Iris pigment epithelial cell (primary cell): Measurements from ENCODE around the gene NPIPA1.
"Not testable (repeated sequence)": the region's sequence is repeated elsewhere in the genome, so short reads cannot be mapped to it uniquely, and the experiment has no call there.

Source experiments
- DNase-seq: peaks from one replicate; pipeline ENCODE4 v3.0.0-alpha.2; 2011; ENCODE audit warnings: low read depth

The NPIPA1 gene

GRCh38 chr16:14937143-14937542 is at the start of gene NPIPA1:
TSS of gene NPIPA1 (plus strand) at chr16:14937443. CDS start at chr16:14937443, 0 bp downstream.
- not testable (repeated sequence) for DNase-seq

- DNase-seq, result not testable (repeated sequence)
These were observed 45.1 kb upstream of the NPIPA1 start for GRCh38 chr16:14892111-14892510.

GRCh38 chr16:14895382-14895781 is 41.9 kb upstream of the NPIPA1 start:
- not testable (repeated sequence) for DNase-seq

GRCh38 chr16:14896023-14896422 is 41.2 kb upstream of the NPIPA1 start:
- DNase-seq, result not testable (repeated sequence)

- not testable (repeated sequence) for DNase-seq
These were observed 40.1 kb upstream of the NPIPA1 start for GRCh38 chr16:14897006-14897664.

GRCh38 chr16:14898162-14898561 is 39.1 kb upstream of the NPIPA1 start:
- not testable (repeated sequence) for DNase-seq

- not testable (repeated sequence) for DNase-seq
These were observed 33.9 kb upstream of the NPIPA1 start for GRCh38 chr16:14903191-14903957.

GRCh38 chr16:14909744-14910143 is 27.5 kb upstream of the NPIPA1 start:
- not testable (repeated sequence) for DNase-seq

GRCh38 chr16:14910833-14911629 is 26.2 kb upstream of the NPIPA1 start:
- DNase-seq, result not testable (repeated sequence)

- DNase-seq, result not testable (repeated sequence)
These were observed 25.3 kb upstream of the NPIPA1 start for GRCh38 chr16:14911954-14912353.

- DNase-seq, result not testable (repeated sequence)
These were observed 24.7 kb upstream of the NPIPA1 start for GRCh38 chr16:14912588-14912987.

GRCh38 chr16:14918504-14918903 is 18.7 kb upstream of the NPIPA1 start:
- not testable (repeated sequence) for DNase-seq

GRCh38 chr16:14919837-14920600 is 17.2 kb upstream of the NPIPA1 start:
- DNase-seq, result not testable (repeated sequence)

GRCh38 chr16:14922285-14922684 is 15.0 kb upstream of the NPIPA1 start:
- DNase-seq, result not testable (repeated sequence)

- not testable (repeated sequence) for DNase-seq
These were observed 14.3 kb upstream of the NPIPA1 start for GRCh38 chr16:14922968-14923367.

- DNase-seq, result not testable (repeated sequence)
These were observed 13.7 kb upstream of the NPIPA1 start for GRCh38 chr16:14923394-14924088.

GRCh38 chr16:14924359-14924758 is 12.9 kb upstream of the NPIPA1 start:
- not testable (repeated sequence) for DNase-seq

- DNase-seq, result not testable (repeated sequence)
These were observed 12.3 kb upstream of the NPIPA1 start for GRCh38 chr16:14924982-14925381.

- not testable (repeated sequence) for DNase-seq
These were observed 9.1 kb upstream of the NPIPA1 start for GRCh38 chr16:14928064-14928714.

- not testable (repeated sequence) for DNase-seq
These were observed 8.1 kb upstream of the NPIPA1 start for GRCh38 chr16:14929176-14929575.
